ENCODE results near the gene CYTIP.
"Not testable (repeated sequence)": the region's sequence is repeated elsewhere in the genome, so short reads cannot be mapped to it uniquely, and the experiment has no call there.

Gene CYTIP

GRCh38 chr2:157393348-157393747, 50.5 kb downstream of the CYTIP start:
- in situ Hi-C loops (cut with MboI; ENCODE audit: low sequenced_read_pairs, unreplicated experiment) = no loop called here
- TF ChIP-seq, protein P1, sequence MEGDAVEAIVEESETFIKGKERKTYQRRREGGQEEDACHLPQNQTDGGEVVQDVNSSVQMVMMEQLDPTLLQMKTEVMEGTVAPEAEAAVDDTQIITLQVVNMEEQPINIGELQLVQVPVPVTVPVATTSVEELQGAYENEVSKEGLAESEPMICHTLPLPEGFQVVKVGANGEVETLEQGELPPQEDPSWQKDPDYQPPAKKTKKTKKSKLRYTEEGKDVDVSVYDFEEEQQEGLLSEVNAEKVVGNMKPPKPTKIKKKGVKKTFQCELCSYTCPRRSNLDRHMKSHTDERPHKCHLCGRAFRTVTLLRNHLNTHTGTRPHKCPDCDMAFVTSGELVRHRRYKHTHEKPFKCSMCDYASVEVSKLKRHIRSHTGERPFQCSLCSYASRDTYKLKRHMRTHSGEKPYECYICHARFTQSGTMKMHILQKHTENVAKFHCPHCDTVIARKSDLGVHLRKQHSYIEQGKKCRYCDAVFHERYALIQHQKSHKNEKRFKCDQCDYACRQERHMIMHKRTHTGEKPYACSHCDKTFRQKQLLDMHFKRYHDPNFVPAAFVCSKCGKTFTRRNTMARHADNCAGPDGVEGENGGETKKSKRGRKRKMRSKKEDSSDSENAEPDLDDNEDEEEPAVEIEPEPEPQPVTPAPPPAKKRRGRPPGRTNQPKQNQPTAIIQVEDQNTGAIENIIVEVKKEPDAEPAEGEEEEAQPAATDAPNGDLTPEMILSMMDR (IDR thresholded peaks at IDR 0.05; ENCODE audit: borderline replicate concordance, control extremely low read depth, extremely low read depth, insufficient read depth, missing control alignments) = no peak
- DNase-seq (ENCODE audit: low spot score) = no peak

DNA sequence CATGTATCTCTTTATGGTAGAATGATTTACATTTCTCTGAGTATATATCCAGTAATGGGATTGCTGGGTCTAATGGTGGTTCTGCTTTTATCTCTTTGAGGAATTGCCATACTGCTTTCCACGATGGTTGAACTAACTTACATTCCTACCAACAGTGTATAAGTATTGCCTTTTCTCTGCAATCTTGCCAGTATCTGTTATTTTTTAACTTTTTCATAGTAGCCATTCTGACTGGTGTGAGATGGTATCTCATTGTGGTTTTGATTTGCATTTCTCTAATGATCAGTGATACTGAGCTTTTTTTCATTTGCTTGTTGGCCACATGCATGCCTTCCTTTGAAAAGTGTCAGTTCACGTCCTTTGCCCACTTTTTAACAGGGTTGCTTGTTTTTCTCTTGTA, 55.1 kb downstream of the CYTIP start:
- TF ChIP-seq, protein P1 (IDR thresholded peaks at IDR 0.05; ENCODE audit: borderline replicate concordance, control extremely low read depth, extremely low read depth, insufficient read depth, missing control alignments) = no peak
- no peak for DNase-seq (ENCODE audit: low spot score)
- in situ Hi-C loops (cut with MboI; ENCODE audit: low sequenced_read_pairs, unreplicated experiment) = no loop called here

DNA sequence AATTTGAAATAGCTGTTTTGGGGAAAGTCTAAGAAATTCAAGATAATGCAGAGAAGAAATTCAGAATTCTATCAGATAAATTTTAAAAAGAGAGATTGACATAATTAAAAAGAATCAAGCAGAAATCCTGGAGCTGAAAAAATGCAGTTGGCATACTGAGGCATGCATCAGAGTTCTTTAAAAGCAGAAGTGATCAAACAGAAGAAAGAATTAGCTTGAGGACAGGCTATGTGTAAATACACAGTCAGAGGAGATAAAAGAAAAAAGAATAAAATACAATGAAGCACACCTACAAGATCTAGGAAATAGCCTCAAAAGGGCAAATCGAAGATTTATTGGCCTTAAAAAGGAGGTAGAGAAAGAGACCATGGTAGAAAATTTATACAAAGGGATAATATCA, 57.1 kb downstream of the CYTIP start:
- no peak for DNase-seq (ENCODE audit: low spot score)
- in situ Hi-C loops (cut with MboI; ENCODE audit: low sequenced_read_pairs, unreplicated experiment) = no loop called here
- TF ChIP-seq, protein P1 (IDR thresholded peaks at IDR 0.05; ENCODE audit: borderline replicate concordance, control extremely low read depth, extremely low read depth, insufficient read depth, missing control alignments) = no peak

GRCh38 chr2:157386247-157386646, 57.6 kb downstream of the CYTIP start:
- TF ChIP-seq, protein P1 (IDR thresholded peaks at IDR 0.05; ENCODE audit: borderline replicate concordance, control extremely low read depth, extremely low read depth, insufficient read depth, missing control alignments) = no peak
- in situ Hi-C loops (cut with MboI; ENCODE audit: low sequenced_read_pairs, unreplicated experiment) = no loop called here
- no peak for DNase-seq (ENCODE audit: low spot score)

GRCh38 chr2:157377861-157378260, 66.0 kb downstream of the CYTIP start:
- TF ChIP-seq, protein P1 (IDR thresholded peaks at IDR 0.05; ENCODE audit: borderline replicate concordance, control extremely low read depth, extremely low read depth, insufficient read depth, missing control alignments) = no peak
- in situ Hi-C loops (cut with MboI; ENCODE audit: low sequenced_read_pairs, unreplicated experiment) = no loop called here
- no peak for DNase-seq (ENCODE audit: low spot score)

GRCh38 chr2:157376041-157376440, 67.8 kb downstream of the CYTIP start:
- in situ Hi-C loops (cut with MboI; ENCODE audit: low sequenced_read_pairs, unreplicated experiment) = no loop called here
- DNase-seq (ENCODE audit: low spot score) = no peak
- TF ChIP-seq, protein P1 (IDR thresholded peaks at IDR 0.05; ENCODE audit: borderline replicate concordance, control extremely low read depth, extremely low read depth, insufficient read depth, missing control alignments) = no peak

- TF ChIP-seq, protein P1 (IDR thresholded peaks at IDR 0.05; ENCODE audit: borderline replicate concordance, control extremely low read depth, extremely low read depth, insufficient read depth, missing control alignments) = no peak
- no peak for DNase-seq (ENCODE audit: low spot score)
- in situ Hi-C loops (cut with MboI; ENCODE audit: low sequenced_read_pairs, unreplicated experiment) = no loop called here
Measured at GRCh38 chr2:157375384-157375783, 68.5 kb downstream of the CYTIP start.

GRCh38 chr2:157368508-157368907, 75.4 kb downstream of the CYTIP start:
- DNase-seq (ENCODE audit: low spot score); in situ Hi-C loops (cut with MboI; ENCODE audit: low sequenced_read_pairs, unreplicated experiment): not testable (repeated sequence)
